Esophagus squamous epithelium (tissue), 4 donors: ENCODE results near the gene CAPZA2.

Source experiments
- POLR2A ChIP-seq, 4 donors: fragments of 450-650 bp; IDR thresholded peaks; one replicate each; pipeline ENCODE4 v1.6.1; 2017; ENCODE audit warnings: antibody characterized with exemption in 4 of 4, mild to moderate bottlenecking in 4 of 4, moderate library complexity in 3 of 4
- TF ChIP-seq, protein P1 (sequence below), 6 experiments: fragments of 450-650 bp in 4 of 6; fragments of 200-600 bp in 2 of 6; sonication (generic) in 2 of 6; IDR thresholded peaks; one replicate each; pipeline ENCODE4 v1.5.1; 2016 to 2019; ENCODE audit warnings: antibody characterized with exemption in 6 of 6, mild to moderate bottlenecking in 4 of 6, moderate library complexity in 4 of 6

DNA sequence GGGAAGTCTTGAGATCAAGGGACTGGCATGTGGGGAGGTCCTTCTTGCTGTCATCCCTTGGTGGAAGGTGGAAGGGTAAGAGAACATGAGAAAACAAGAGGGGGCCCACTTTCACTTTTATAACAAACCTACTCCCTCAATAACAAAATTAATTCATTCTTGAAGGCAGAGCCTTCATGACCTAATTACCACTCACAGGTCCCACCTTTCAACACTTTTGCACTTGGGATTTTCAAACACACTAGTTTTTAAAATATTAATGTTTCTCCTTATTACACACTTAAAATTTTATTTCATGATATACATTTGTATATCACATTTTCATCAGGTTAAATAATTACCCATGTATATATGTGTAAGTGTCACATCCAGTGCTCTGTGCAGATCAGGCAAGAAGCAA, 93.0 kb downstream of the CAPZA2 start:
- TF ChIP-seq, protein P1, sequence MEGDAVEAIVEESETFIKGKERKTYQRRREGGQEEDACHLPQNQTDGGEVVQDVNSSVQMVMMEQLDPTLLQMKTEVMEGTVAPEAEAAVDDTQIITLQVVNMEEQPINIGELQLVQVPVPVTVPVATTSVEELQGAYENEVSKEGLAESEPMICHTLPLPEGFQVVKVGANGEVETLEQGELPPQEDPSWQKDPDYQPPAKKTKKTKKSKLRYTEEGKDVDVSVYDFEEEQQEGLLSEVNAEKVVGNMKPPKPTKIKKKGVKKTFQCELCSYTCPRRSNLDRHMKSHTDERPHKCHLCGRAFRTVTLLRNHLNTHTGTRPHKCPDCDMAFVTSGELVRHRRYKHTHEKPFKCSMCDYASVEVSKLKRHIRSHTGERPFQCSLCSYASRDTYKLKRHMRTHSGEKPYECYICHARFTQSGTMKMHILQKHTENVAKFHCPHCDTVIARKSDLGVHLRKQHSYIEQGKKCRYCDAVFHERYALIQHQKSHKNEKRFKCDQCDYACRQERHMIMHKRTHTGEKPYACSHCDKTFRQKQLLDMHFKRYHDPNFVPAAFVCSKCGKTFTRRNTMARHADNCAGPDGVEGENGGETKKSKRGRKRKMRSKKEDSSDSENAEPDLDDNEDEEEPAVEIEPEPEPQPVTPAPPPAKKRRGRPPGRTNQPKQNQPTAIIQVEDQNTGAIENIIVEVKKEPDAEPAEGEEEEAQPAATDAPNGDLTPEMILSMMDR (IDR thresholded peaks at IDR 0.05), result no peak
- no peak for TF ChIP-seq POLR2A (IDR thresholded peaks at IDR 0.05)
